Stimulated activated CD4-positive, alpha-beta T cell treated with anti-CD3 and anti-CD28 coated beads, Interleukin-1b, Interleukin-23, amount 100 ng/mL, for 24 hours (primary cell): ENCODE measurements around the gene ITFG1.
"Not testable (repeated sequence)": the region's sequence is repeated elsewhere in the genome, so short reads cannot be mapped to it uniquely, and the experiment has no call there.

ENCODE experiments used
- DNase-seq, 4 experiments: peaks; one replicate each; pipeline ENCODE4 v3.0.0-alpha.2; 2020; ENCODE audit warnings: low read depth in 4 of 4, low spot score in 1 of 4

ITFG1 gene

DNA sequence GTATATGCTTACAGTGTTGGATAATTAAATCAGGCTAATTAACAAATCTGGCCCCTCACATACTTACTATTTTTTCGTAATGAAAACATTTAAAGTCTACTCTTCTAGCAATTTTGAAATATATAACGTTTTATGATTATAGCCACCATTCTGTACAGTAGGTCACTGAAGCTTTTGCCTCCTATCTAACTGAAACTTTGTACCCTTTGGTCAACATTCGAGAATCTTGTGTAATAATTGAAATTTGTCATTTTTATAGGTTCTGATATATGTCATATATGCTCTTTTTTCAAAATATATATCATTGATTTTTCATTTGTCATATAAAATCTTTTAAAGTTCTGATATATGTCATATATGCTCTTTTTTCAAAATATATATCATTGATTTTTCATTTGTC lies 12.9 kb upstream of the ITFG1 start:
- DNase-seq, result no peak

GRCh38 chr16:47473004-47473403 lies 12.1 kb upstream of the ITFG1 start:
- not testable (repeated sequence) for DNase-seq

DNA sequence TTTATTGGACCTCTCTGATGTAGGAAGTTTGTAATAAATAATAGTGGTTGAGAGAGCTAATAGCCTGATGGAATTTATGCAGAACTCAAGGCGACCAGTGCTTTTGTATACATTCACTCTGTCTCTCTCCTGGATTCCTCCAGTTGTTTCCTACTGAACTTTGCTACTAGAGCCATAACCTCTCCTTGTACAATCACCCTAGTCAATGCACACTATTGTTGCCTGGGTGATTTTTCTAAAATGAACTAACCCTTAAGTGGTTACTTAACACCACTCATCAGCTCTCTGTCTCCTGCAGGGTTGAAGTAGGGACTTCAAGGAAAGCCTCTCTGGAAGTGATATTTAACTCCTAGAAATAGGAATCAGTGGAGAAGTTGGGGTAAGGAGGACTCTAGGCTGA lies 9.9 kb upstream of the ITFG1 start:
- DNase-seq, result no peak

GRCh38 chr16:47470211-47470610 lies 9.3 kb upstream of the ITFG1 start:
- DNase-seq, result no peak

GRCh38 chr16:47469227-47469626 lies 8.4 kb upstream of the ITFG1 start:
- no peak for DNase-seq

DNA sequence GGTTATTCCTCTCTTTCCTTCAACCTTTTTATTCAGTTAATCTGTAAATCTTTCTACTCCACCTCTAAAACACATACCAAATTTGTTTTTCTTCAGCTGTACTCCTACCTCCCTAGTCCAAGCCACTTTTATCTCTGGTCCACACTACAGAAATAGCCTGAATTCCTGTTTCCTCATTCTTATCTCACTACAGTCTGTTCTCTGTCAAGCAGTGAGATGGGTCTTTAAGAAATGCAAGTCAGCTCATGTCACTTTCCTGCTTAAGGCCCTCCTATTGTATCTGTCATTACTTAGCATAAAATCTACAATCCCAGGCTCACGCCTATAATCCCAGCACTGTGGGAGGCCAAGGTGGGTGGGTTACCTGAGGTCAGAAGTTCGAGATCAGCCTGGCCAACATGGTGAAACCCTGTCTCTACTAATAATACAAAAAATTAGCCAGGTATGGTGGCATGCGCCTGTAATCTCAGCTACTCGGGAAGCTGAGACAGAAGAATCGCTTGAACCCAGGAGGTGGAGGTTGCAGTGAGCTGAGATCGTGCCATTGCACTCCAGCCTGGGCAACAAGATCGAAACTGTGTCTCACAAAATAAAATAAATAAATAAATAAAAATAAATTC lies 7.3 kb upstream of the ITFG1 start:
- not testable (repeated sequence) for DNase-seq

DNA sequence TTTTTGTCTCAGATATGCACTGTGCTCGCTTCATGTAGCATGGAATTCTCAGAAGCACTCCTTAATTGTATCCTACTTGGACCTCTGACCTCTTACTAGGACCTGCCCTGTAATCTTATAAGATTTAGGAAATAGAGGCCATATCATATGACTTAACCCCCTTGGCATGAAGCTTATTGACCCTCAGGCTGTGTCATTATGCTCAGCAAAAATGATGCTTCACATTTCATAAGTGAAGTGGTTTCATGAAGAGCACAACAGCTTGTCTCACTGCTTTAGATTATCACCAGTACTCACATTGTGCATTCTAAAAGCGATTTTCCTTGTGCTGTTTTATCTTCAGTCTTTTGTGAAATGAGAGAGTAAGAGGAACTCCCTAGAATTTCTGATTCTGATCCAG lies 6.6 kb upstream of the ITFG1 start:
- DNase-seq, result no peak

GRCh38 chr16:47465919-47466630 lies 5.2 kb upstream of the ITFG1 start:
- DNase-seq, result no peak

DNA sequence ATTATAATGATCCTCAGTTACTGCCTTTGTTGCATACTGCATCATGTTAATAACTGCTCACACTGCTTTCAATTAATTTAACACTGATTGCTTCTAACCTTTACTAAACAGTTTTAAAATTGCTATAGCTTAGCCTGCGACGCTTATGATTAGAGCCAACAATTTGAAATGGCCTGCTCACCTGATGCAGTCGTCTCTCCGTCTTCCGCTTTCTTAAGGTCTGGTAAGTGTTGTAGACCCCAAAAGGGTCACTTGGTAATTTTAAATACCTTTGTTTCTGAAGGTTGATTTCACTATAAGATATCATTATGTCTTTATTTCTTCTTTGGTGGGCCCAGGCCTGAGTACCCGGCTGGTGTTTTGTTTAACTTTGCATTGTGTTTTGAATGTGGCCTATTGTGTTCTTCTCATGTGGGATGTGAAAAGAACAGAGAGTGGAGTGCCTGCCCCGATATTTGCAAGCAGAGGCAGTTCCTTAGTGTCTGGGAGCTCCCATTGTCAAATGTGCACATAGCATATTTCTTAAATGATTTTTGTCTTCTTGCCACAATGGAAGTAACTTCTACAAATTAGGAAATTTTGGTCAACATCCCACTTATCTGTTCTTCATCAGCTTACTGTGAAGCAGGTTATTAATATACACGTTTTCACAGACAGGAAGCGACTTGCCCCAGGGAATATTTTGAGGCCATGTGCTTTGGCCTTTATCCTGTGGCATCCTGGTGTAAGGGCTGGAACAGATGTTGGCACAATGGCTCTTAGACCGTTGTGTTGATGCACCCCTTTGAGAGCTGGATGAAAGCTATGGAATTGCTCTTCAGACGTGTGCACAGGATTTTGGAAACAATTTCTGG lies 3.1 kb upstream of the ITFG1 start:
- DNase-seq, result no peak

DNA sequence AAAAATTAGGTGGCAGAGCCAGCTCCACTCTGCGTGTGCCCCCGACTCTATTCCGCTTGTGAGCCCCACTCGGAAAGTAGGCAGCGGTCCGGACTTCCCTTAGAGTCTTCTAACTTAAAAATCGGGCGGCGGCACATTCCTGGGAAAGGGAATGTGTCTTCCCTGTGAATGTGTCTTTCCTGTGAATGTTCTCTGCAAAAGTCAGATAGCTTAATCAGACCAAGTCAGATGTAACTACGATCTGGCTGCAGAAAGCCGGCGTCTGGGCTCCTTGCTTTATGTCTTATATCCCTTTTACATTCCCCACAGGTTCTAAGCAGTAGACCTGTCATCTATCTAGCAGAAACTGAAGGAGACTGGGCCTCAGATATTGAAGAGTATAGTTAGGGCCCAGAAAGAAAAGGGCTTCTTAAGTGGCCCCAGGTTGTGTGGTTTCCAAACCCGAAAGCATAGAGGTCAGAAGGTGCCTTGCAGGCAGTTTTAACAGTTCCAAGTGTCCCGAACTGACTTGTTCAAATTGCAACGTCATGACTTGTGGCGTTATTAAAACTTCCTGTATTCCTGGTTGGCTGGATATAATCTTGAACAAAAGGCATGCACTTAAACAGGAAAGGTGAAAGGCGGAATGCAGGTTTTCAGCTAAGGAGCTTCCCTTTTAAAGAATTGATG lies 869 bp upstream of the ITFG1 start:
- DNase-seq, result peak in 1 of 4 experiments; percentile 1

DNA sequence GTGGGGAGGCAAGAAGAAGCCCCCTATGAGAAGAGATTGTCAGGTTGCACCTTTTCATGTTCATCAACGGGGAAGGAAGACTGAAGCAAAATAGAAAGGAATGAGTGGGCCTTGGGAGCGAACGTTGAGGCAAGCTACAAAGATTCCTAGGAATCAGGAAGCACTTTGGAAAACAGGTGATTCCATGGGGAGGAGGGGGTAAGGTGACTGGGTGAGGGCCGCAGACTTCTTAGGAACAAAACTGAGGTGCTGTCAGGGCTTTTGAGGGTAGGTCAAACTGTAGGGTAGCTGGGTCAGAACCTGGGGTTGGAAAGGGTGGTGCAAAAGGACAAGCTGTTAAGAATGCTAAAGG lies 528 bp downstream of the ITFG1 start:
- no peak for DNase-seq

DNA sequence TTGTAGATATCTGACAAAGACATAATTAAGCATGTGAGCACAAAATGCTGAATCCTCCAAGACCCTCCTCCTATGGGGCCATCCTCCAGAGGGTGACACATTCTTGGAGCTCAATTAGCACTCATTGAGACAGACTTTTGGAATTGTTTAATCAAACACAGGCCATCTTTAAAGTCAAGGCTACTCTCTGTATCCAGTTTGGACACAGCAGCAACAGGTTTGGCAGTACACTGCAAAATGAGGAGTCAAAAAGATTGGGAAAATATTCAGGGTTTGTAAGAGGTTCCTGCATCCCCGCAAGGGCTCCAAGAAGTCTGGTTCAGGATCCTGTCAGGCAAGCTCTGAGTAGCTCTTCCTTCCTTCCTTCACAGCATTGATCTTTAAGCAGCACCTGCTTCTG lies 1.3 kb downstream of the ITFG1 start:
- no peak for DNase-seq

GRCh38 chr16:47458331-47458730 lies 2.5 kb downstream of the ITFG1 start:
- no peak for DNase-seq

GRCh38 chr16:47449788-47450187 lies 11.1 kb downstream of the ITFG1 start:
- DNase-seq, result no peak

GRCh38 chr16:47448830-47449575 lies 11.9 kb downstream of the ITFG1 start:
- DNase-seq, result no peak

- DNase-seq, result no peak
Observed at GRCh38 chr16:47446431-47446830, 14.4 kb downstream of the ITFG1 start.

DNA sequence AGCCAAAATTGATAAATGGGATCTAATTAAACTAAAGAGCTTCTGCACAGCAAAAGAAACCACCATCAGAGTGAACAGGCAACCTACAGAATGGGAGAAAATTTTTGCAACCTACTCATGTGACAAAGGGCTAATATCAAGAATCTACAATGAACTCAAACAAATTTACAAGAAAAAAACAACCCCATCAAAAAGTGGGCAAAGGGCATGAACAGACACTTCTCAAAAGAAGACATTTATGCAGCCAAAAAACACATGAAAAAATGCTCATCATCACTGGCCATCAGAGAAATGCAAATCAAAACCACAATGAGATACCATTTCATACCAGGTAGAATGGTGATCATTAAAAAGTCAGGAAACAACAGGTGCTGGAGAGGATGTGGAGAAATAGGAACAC lies 18.0 kb downstream of the ITFG1 start:
- DNase-seq, result not testable (repeated sequence)

DNA sequence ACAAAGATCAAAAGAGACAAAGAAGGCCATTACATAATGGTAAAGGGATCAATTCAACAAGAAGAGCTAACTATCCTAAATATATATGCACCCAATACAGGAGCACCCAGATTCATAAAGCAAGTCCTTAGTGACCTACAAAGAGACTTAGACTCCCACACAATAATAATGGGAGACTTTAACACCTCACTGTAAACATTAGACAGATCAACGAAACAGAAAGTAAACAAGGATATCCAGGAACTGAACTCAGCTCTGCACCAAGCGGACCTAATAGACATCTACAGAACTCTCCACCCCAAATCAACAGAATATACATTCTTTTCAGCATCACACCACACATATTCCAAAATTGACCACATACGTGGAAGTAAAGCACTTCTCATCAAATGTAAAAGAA lies 20.8 kb downstream of the ITFG1 start:
- DNase-seq, result not testable (repeated sequence)

GRCh38 chr16:47434274-47434673 lies 26.6 kb downstream of the ITFG1 start:
- DNase-seq, result not testable (repeated sequence)

DNA sequence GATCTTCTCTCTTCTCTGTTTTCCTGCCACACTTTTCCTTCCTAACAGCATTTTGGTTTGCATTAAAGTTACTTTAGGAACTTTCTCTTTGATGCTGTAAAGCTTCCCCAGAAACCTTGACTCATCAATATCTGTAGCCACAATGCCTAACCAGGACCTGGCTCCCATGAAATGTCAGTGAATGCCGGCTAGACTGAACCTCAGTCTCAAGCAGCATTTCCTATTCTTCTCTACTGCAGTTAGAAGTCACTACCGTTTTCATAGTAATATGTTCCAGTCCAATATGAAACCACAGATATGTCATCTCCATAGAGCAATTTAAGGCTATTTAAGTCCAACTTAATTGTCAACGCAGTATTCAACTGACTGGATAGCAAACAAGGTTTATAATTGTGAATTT lies 28.9 kb downstream of the ITFG1 start:
- DNase-seq, result no peak

GRCh38 chr16:47426806-47427205 lies 34.1 kb downstream of the ITFG1 start:
- DNase-seq, result no peak
